ENCODE measurements around the gene RAB8B.
"Not testable (repeated sequence)": the region's sequence is repeated elsewhere in the genome, so short reads cannot be mapped to it uniquely, and the experiment has no call there.

GRCh38 chr15:63237086-63237485, 47.7 kb downstream of the RAB8B start:
- TF ChIP-seq CTCF (IDR thresholded peaks at IDR 0.05; ENCODE audit: low read length); EZH2 (optimal IDR thresholded peaks at IDR 0.05; ENCODE audit: low read depth, low read length); EZH2phosphoT487 (IDR thresholded peaks at IDR 0.05; ENCODE audit: low read length): not testable (repeated sequence)

Measured in MM.1S (cell line).